ENCODE measurements around the gene MRPL51. TPM values are rescaled to one million over a fixed set of nuclear protein-coding genes. Genes with fewer than 3 reads are reported as not detected.

The MRPL51 gene
- total RNA-seq, 1 experiment from 2014 or later = 265 TPM

- RAD21 ChIA-PET (ENCODE audit: low non-redundant PET in 1 of 2, low total read pairs in 2 of 2, uncharacterized antibody in 2 of 2, unreplicated experiment in 2 of 2) = no interaction called here
- ATAC-seq (no peak), DNase-seq (ENCODE audit: low read depth, low spot score) (no peak)
- Histone ChIP-seq H3K4me1 (ENCODE audit: control insufficient read depth in 1 of 2, insufficient read depth in 2 of 2, low read length in 2 of 2) (peaks cover 13 to 27% of the 10 kb centered on the region in 2 experiments), H3K27ac (ENCODE audit: low read depth, low read length) (no peak overlapping the region), H3K4me2 (ENCODE audit: low read length) (no peak overlapping the region), H2AFZ (ENCODE audit: low read depth, low read length, poor library complexity, severe bottlenecking) (no peak overlapping the region), H3K27me3 (ENCODE audit: insufficient read depth, low read length) (no peaks in the 10 kb centered on the region), H3K9me2 (ENCODE audit: insufficient read depth) (no peaks in the 10 kb centered on the region), H3K9ac (ENCODE audit: low read length) (no peak overlapping the region), H3K4me3 (replicated peaks in 1 of 2; ENCODE audit: low read depth in 1 of 2, low read length in 2 of 2) (no peak overlapping the region), H3K9me3 (ENCODE audit: control insufficient read depth in 1 of 2, insufficient read depth in 1 of 2, low read depth in 1 of 2, low read length in 2 of 2) (no peaks in the 10 kb centered on the region), H4K20me1 (ENCODE audit: insufficient read depth) (no peaks in the 10 kb centered on the region), H3K36me3 (ENCODE audit: control insufficient read depth in 1 of 2, insufficient read depth in 2 of 2, low read length in 2 of 2) (peaks cover 42 to 79% of the 10 kb centered on the region in 2 experiments; a peak in 3 of 4 replicates), H3K79me2 (ENCODE audit: insufficient read depth, low read length) (peaks cover 17% of the 10 kb centered on the region; the same call in 1 of the 2 replicates)
- intact Hi-C loops (cut with micrococcal nuclease) = no loop called here
- no peak for TF ChIP-seq RAD21 (IDR thresholded peaks at IDR 0.05; ENCODE audit: low read depth)
- CTCF ChIA-PET = interaction anchor here (0.8 to 1.2 kb wide), 2 partner anchors 9 to 11 kb away, joined by 3 to 5 read pairs; no protein-coding TSS in a partner anchor
- POLR2A ChIA-PET = interaction anchor here (1.9 kb wide), 1 partner anchor 9 kb away, joined by 6 read pairs; no protein-coding TSS in a partner anchor
- no TSS peak for BruUV-seq (replicated peaks)
Observed at GRCh38 chr12:6528539-6529235, 35.6 kb upstream of the MRPL51 start.

DNA sequence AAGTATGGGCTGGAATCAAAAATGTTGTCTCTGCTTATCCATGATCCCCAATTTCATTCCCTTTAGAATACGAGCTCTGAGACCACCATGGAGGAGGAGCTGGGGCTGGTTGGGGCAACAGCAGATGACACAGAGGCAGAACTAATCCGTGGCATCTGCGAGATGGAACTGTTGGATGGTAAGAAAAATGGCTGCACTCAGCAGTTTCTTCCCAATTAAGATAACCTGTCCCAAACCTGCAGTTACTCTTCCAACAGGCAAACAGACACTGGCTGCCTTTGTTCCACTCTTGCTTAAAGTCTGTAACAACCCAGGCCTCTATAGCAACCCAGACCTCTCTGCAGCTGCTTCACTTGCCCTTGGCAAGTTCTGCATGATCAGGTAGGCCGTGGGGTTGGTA is 34.6 kb upstream of the MRPL51 start:
- no TSS peak for BruUV-seq (replicated peaks)
- CTCF ChIA-PET = no interaction called here
- Histone ChIP-seq H2AFZ (ENCODE audit: low read depth, low read length, poor library complexity, severe bottlenecking) (no peak overlapping the region), H3K9me2 (ENCODE audit: insufficient read depth) (no peaks in the 10 kb centered on the region), H3K4me3 (replicated peaks in 1 of 2; ENCODE audit: low read depth in 1 of 2, low read length in 2 of 2) (no peak overlapping the region), H3K9me3 (ENCODE audit: control insufficient read depth in 1 of 2, insufficient read depth in 1 of 2, low read depth in 1 of 2, low read length in 2 of 2) (no peaks in the 10 kb centered on the region), H3K79me2 (ENCODE audit: insufficient read depth, low read length) (peaks cover 8% of the 10 kb centered on the region; the same call in 1 of the 2 replicates), H3K9ac (ENCODE audit: low read length) (no peak overlapping the region), H3K27me3 (ENCODE audit: insufficient read depth, low read length) (no peaks in the 10 kb centered on the region), H3K4me2 (ENCODE audit: low read length) (no peak overlapping the region), H3K27ac (ENCODE audit: low read depth, low read length) (no peak overlapping the region), H3K4me1 (ENCODE audit: control insufficient read depth in 1 of 2, insufficient read depth in 2 of 2, low read length in 2 of 2) (peaks cover 10 to 18% of the 10 kb centered on the region in 2 experiments), H3K36me3 (ENCODE audit: control insufficient read depth in 1 of 2, insufficient read depth in 2 of 2, low read length in 2 of 2) (peaks cover 50 to 85% of the 10 kb centered on the region in 2 experiments; a peak in 3 of 4 replicates), H4K20me1 (ENCODE audit: insufficient read depth) (no peaks in the 10 kb centered on the region)
- no peak for TF ChIP-seq JUND (IDR thresholded peaks at IDR 0.05)
- TF ChIP-seq, protein P1, sequence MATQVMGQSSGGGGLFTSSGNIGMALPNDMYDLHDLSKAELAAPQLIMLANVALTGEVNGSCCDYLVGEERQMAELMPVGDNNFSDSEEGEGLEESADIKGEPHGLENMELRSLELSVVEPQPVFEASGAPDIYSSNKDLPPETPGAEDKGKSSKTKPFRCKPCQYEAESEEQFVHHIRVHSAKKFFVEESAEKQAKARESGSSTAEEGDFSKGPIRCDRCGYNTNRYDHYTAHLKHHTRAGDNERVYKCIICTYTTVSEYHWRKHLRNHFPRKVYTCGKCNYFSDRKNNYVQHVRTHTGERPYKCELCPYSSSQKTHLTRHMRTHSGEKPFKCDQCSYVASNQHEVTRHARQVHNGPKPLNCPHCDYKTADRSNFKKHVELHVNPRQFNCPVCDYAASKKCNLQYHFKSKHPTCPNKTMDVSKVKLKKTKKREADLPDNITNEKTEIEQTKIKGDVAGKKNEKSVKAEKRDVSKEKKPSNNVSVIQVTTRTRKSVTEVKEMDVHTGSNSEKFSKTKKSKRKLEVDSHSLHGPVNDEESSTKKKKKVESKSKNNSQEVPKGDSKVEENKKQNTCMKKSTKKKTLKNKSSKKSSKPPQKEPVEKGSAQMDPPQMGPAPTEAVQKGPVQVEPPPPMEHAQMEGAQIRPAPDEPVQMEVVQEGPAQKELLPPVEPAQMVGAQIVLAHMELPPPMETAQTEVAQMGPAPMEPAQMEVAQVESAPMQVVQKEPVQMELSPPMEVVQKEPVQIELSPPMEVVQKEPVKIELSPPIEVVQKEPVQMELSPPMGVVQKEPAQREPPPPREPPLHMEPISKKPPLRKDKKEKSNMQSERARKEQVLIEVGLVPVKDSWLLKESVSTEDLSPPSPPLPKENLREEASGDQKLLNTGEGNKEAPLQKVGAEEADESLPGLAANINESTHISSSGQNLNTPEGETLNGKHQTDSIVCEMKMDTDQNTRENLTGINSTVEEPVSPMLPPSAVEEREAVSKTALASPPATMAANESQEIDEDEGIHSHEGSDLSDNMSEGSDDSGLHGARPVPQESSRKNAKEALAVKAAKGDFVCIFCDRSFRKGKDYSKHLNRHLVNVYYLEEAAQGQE (IDR thresholded peaks at IDR 0.05; ENCODE audit: low read depth) = no peak
- TF ChIP-seq SIN3A (IDR thresholded peaks at IDR 0.05; ENCODE audit: low read depth) = no peak
- TF ChIP-seq ZNF274 (IDR thresholded peaks at IDR 0.05; ENCODE audit: low read depth, low read length) = no peak
- no peak for TF ChIP-seq RAD21 (IDR thresholded peaks at IDR 0.05; ENCODE audit: low read depth)
- TF ChIP-seq, protein P2, sequence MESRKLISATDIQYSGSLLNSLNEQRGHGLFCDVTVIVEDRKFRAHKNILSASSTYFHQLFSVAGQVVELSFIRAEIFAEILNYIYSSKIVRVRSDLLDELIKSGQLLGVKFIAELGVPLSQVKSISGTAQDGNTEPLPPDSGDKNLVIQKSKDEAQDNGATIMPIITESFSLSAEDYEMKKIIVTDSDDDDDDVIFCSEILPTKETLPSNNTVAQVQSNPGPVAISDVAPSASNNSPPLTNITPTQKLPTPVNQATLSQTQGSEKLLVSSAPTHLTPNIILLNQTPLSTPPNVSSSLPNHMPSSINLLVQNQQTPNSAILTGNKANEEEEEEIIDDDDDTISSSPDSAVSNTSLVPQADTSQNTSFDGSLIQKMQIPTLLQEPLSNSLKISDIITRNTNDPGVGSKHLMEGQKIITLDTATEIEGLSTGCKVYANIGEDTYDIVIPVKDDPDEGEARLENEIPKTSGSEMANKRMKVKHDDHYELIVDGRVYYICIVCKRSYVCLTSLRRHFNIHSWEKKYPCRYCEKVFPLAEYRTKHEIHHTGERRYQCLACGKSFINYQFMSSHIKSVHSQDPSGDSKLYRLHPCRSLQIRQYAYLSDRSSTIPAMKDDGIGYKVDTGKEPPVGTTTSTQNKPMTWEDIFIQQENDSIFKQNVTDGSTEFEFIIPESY (IDR thresholded peaks at IDR 0.05; ENCODE audit: extremely low read depth, insufficient replicate concordance, low read length) = no peak
- DNase-seq (ENCODE audit: low read depth, low spot score) = no peak
- POLR2A ChIA-PET = no interaction called here
- intact Hi-C loops (cut with micrococcal nuclease) = no loop called here
- no peak for ATAC-seq
- RAD21 ChIA-PET (ENCODE audit: low non-redundant PET in 1 of 2, low total read pairs in 2 of 2, uncharacterized antibody in 2 of 2, unreplicated experiment in 2 of 2) = no interaction called here

Data from HCT116 (cell line).